GM12892 (cell line): ENCODE data around the gene TBRG4.

Experiments
- POLR2A ChIP-seq: IDR thresholded peaks from 2 replicates; pipeline ENCODE4 v1.6.1; 2011; ENCODE audit warnings: low read depth, low read length, control low read depth
- POLR2AphosphoS5 ChIP-seq: IDR thresholded peaks from 2 replicates; pipeline ENCODE4 v1.6.1; 2011; ENCODE audit warnings: low read depth, low read length, control low read depth
- TAF1 ChIP-seq: IDR thresholded peaks from 2 replicates; pipeline ENCODE4 v1.6.1; 2011; ENCODE audit warnings: low read depth, mild to moderate bottlenecking, control low read depth, low read length, borderline replicate concordance

DNA sequence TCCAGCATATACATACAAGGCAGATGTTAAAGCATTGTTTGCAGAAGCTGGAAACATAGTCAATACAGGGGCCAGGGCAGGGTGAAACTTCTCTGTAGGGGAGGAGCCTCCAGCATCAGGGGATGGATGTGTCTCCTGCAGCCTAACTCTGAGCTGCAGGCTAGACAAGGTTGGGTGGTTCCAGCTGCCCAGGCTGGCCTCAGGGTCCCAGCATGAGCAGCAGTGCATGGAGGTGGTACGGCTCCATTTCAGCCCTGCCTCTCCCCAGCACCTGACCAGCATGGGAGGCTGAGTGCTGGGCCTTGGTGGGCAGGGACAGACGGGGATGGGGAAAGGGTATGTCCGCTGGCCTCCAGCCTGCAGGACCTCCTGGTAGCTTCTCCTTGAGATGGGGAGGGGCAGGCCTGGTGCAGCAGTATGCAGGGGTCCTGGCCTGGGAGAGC, 7.4 kb upstream of the TBRG4 start:
- no peak for TF ChIP-seq POLR2AphosphoS5
- TF ChIP-seq POLR2A: no peak
- TF ChIP-seq TAF1: no peak
